NCI-H524 (cell line): ENCODE results near the gene NOP53.
"Not testable (repeated sequence)": the region's sequence is repeated elsewhere in the genome, so short reads cannot be mapped to it uniquely, and the experiment has no call there.

ENCODE experiments used
- DNase-seq, 2 experiments: peaks; one replicate each; lab custom pipeline; 2025; lab: John Stamatoyannopoulos, UW

NOP53 gene

GRCh38 chr19:47745010-47745901, at the start of gene NOP53:
TSS of gene NOP53 (plus strand) at chr19:47745546. CDS start at chr19:47745560, 14 bp downstream.
- DNase-seq, result peak; percentile 96 to 98

- no peak for DNase-seq
Observed at GRCh38 chr19:47696635-47697034, 48.7 kb upstream of the NOP53 start.

GRCh38 chr19:47697863-47698609, 47.3 kb upstream of the NOP53 start:
- peak; percentile 54 to 85 for DNase-seq

GRCh38 chr19:47698631-47699359, 46.6 kb upstream of the NOP53 start:
- no peak for DNase-seq

- DNase-seq, result peak in 1 of 2 experiments; percentile 51
Observed at GRCh38 chr19:47699360-47699917, 45.9 kb upstream of the NOP53 start.

- no peak for DNase-seq
Observed at GRCh38 chr19:47700934-47701716, 44.2 kb upstream of the NOP53 start.

- DNase-seq, result no peak
Observed at GRCh38 chr19:47701717-47702552, 43.4 kb upstream of the NOP53 start.

- no peak for DNase-seq
Observed at GRCh38 chr19:47702671-47703070, 42.7 kb upstream of the NOP53 start.

GRCh38 chr19:47703301-47703700, 42.0 kb upstream of the NOP53 start:
- DNase-seq, result no peak

GRCh38 chr19:47704024-47704423, 41.3 kb upstream of the NOP53 start:
- DNase-seq, result no peak

- no peak for DNase-seq
Observed at GRCh38 chr19:47704656-47705055, 40.7 kb upstream of the NOP53 start.

GRCh38 chr19:47707135-47707925, 38.0 kb upstream of the NOP53 start:
- peak; percentile 72 to 83 for DNase-seq

- DNase-seq, result no peak
Observed at GRCh38 chr19:47711652-47712242, 33.6 kb upstream of the NOP53 start.

- DNase-seq, result no peak
Observed at GRCh38 chr19:47713046-47714021, 32.0 kb upstream of the NOP53 start, which contains the start of gene EHD2. TSS of gene EHD2 (plus strand) at chr19:47713422. CDS start at chr19:47716613, 3,191 bp downstream.

- no peak for DNase-seq
Observed at GRCh38 chr19:47714339-47714738, 31.0 kb upstream of the NOP53 start.

- not testable (repeated sequence) for DNase-seq
Observed at GRCh38 chr19:47714855-47715254, 30.5 kb upstream of the NOP53 start.

- DNase-seq, result no peak
Observed at GRCh38 chr19:47716270-47716937, 28.9 kb upstream of the NOP53 start.
